GM12878 (cell line): Measurements from ENCODE around the gene FUT8. TPM values are rescaled to one million over a fixed set of nuclear protein-coding genes. Genes with fewer than 3 reads are reported as not detected.

ENCODE experiments used
- ATAC-seq: fragments of 200-7000 bp; cut with Tn5 transposase; 3 replicates; pipeline ENCODE4 v1.9.1; 2020; ENCODE audit warnings: mild to moderate bottlenecking, moderate library complexity
- BruUV-seq: library from RNA; stranded (reverse); fragments of 400-500 nt; replicated peaks from 2 replicates; lab custom pipeline; 2021; lab: Mats Ljungman, UMichigan
- CTCF ChIA-PET: fragments of 300-600 bp; sonication (Branson Sonifier 250); formaldehyde crosslinking; extraction: SDS; loops from one replicate; lab custom pipeline; 2021; ENCODE audit warnings: inconsistent platforms; lab: Yijun Ruan, JAX
- POLR2A ChIA-PET: fragments of 350-600 bp; formaldehyde crosslinking; extraction: SDS; loops from one replicate; lab custom pipeline; 2021; ENCODE audit warnings: inconsistent platforms; lab: Charles Lee
- RAD21 ChIA-PET: fragments of 300-600 bp; sonication (Branson Sonifier 250); formaldehyde crosslinking; loops from one replicate; lab custom pipeline; 2023; ENCODE audit warnings: antibody characterized with exemption; ENCODE audit not compliant: unreplicated experiment; lab: Charles Lee
- SMC1A ChIA-PET: fragments of 300-600 bp; sonication (Branson Sonifier 250); formaldehyde crosslinking; loops from one replicate; lab custom pipeline; 2023; ENCODE audit not compliant: unreplicated experiment, uncharacterized antibody; lab: Charles Lee
- DNase-seq: peaks from one replicate; pipeline ENCODE4 v3.0.0-alpha.2; 2011; ENCODE audit warnings: low read depth, low spot score
- FAIRE-seq: peaks from 3 replicates; lab custom pipeline; 2011; peaks lifted over from hg19 to GRCh38; lab: Jason Lieb, UNC
- H2AFZ ChIP-seq: 2 replicates; pipeline ENCODE4 v1.6.0; 2011; ENCODE audit warnings: low read depth, low read length, control low read depth; ENCODE audit not compliant: control insufficient read depth
- H3K27ac ChIP-seq: 2 replicates; pipeline ENCODE4 v1.5.1; 2011; ENCODE audit warnings: control low read depth; ENCODE audit not compliant: control insufficient read depth, insufficient read depth
- H3K27me3 ChIP-seq, 2 experiments: replicated peaks in 1 of 2; 2 replicates each; pipeline versions ENCODE4 v1.6.0 to v1.6.1; 2011; ENCODE audit warnings: low read length in 1 of 2; ENCODE audit not compliant: control insufficient read depth in 2 of 2, insufficient read depth in 2 of 2
- H3K36me3 ChIP-seq, 2 experiments: 2 replicates each; pipeline ENCODE4 v1.5.1; 2011; ENCODE audit warnings: low read length in 1 of 2; ENCODE audit not compliant: control insufficient read depth in 2 of 2, insufficient read depth in 2 of 2
- H3K4me1 ChIP-seq: 2 replicates; pipeline ENCODE4 v1.6.1; 2011; ENCODE audit warnings: mild to moderate bottlenecking, low read length, moderate library complexity, mixed read lengths; ENCODE audit not compliant: control insufficient read depth, insufficient read depth
- H3K4me2 ChIP-seq: 2 replicates; pipeline ENCODE4 v1.6.0; 2011; ENCODE audit warnings: control low read depth; ENCODE audit not compliant: control insufficient read depth, insufficient read depth
- H3K4me3 ChIP-seq: fragments of 200-600 bp; sonication (generic); 2 replicates; pipeline ENCODE4 v1.5.1; 2016
- H3K79me2 ChIP-seq: 2 replicates; pipeline ENCODE4 v1.6.0; 2011; ENCODE audit warnings: low read length; ENCODE audit not compliant: control insufficient read depth, insufficient read depth
- H3K9ac ChIP-seq: 2 replicates; pipeline ENCODE4 v1.8.0; 2011; ENCODE audit warnings: low read length, control low read depth, mixed read lengths; ENCODE audit not compliant: control insufficient read depth, insufficient read depth
- H3K9me3 ChIP-seq: replicated peaks from 3 replicates; pipeline ENCODE4 v1.5.1; 2011; ENCODE audit warnings: mild to moderate bottlenecking, low read length; ENCODE audit not compliant: control insufficient read depth, insufficient read depth
- H4K20me1 ChIP-seq: 2 replicates; pipeline ENCODE4 v1.6.0; 2011; ENCODE audit not compliant: control insufficient read depth, insufficient read depth
- NFYB ChIP-seq: IDR thresholded peaks from 2 replicates; pipeline ENCODE4 v1.6.1; 2011; ENCODE audit warnings: low read depth, mild to moderate bottlenecking, low read length, improper control_type of control experiment, moderate library complexity; ENCODE audit not compliant: insufficient read depth
- POLR2AphosphoS5 ChIP-seq: IDR thresholded peaks from 2 replicates; pipeline ENCODE4 v1.6.1; 2011; ENCODE audit warnings: mild to moderate bottlenecking, low read length, inconsistent platforms
- RB1 ChIP-seq: fragments of 450-650 bp; formaldehyde crosslinking; IDR thresholded peaks from 2 replicates; pipeline ENCODE4 v1.6.1; 2017; ENCODE audit warnings: mild to moderate bottlenecking, borderline replicate concordance
- RFX5 ChIP-seq: IDR thresholded peaks from 2 replicates; pipeline ENCODE4 v1.6.1; 2011; ENCODE audit warnings: low read depth, low read length, improper control_type of control experiment
- WGBS: methylation state at CpG from one replicate; pipeline ENCODE4 v1.1.6; 2016; ENCODE audit warnings: low lambda C conversion rate; ENCODE audit not compliant: insufficient replicate concordance, insufficient coverage; ENCODE audit errors: missing lambda C conversion rate; 5-methylcytosine and 5-hydroxymethylcytosine counted together
- in situ Hi-C: fragments of 300-500 bp; cut with MboI; formaldehyde crosslinking; loops from 9 replicates; pipeline ENCODE4 v1.14.3; 2018; ENCODE audit warnings: mixed read lengths
- intact Hi-C: fragments of 100-400 bp; cut with micrococcal nuclease; formaldehyde crosslinking; loops from one replicate; pipeline ENCODE4 v1.14.2; 2022; ENCODE audit not compliant: unreplicated experiment
- polyA plus RNA-seq, 11 experiments: library from polyadenylated mRNA; depleted of rRNA in 4 of 11; unstranded in 6 of 11; stranded (reverse) in 5 of 11; fragments of >200 nt; fragmentation: Nextera tagmentation in 4 of 11; fragmentation: Illumina TruSeq in 1 of 11; extraction: Ambion mirVana in 4 of 11; extraction: Trizol in 1 of 11; gene quantifications; 1 replicate in 1 of 11; 2 replicates in 10 of 11; pipeline versions ENCODE4 v1.2.1 to v1.2.3, GENCODE V29; 2011 to 2016; ENCODE audit warnings: inconsistent platforms in 2 of 11, missing spikeins in 2 of 11, low read depth in 1 of 11
- total RNA-seq, 4 experiments: library from RNA; depleted of rRNA in 3 of 4; stranded (reverse); fragments of >200 nt in 3 of 4; fragmentation: Illumina TruSeq in 1 of 4; extraction: Trizol in 1 of 4; gene quantifications; 2 replicates each; pipeline versions ENCODE4 v1.2.1 to v1.2.3, GENCODE V29; 2013 to 2021
- TF ChIP-seq, protein P1 (sequence below): fragments of 450-650 bp; IDR thresholded peaks from 2 replicates; pipeline ENCODE4 v1.6.1; 2017; ENCODE audit warnings: borderline replicate concordance
- TF ChIP-seq, protein P2 (sequence below): IDR thresholded peaks from 2 replicates; pipeline ENCODE4 v1.6.1; 2012; ENCODE audit warnings: low read length, inconsistent platforms
- TF ChIP-seq, protein P3 (sequence below): fragments of 450-650 bp; IDR thresholded peaks from 2 replicates; pipeline ENCODE4 v1.6.1; 2018; ENCODE audit warnings: mild to moderate bottlenecking, low read depth, moderate library complexity; ENCODE audit not compliant: partially characterized antibody
- TF ChIP-seq, protein P4 (sequence below): fragments of 450-650 bp; IDR thresholded peaks from 2 replicates; pipeline ENCODE4 v1.6.1; 2018; ENCODE audit warnings: borderline replicate concordance, mild to moderate bottlenecking; ENCODE audit not compliant: partially characterized antibody
- TF ChIP-seq, protein P5 (sequence below): IDR thresholded peaks from 2 replicates; pipeline ENCODE4 v1.6.1; 2012; ENCODE audit warnings: low read depth, low read length, improper control_type of control experiment

Gene FUT8
- total and polyA plus RNA-seq, 10 of the 15 experiments (the other 5 are each of a cell fraction or from before 2014, with no cell fraction given): 21.3 to 106 (median 66.3) TPM

DNA sequence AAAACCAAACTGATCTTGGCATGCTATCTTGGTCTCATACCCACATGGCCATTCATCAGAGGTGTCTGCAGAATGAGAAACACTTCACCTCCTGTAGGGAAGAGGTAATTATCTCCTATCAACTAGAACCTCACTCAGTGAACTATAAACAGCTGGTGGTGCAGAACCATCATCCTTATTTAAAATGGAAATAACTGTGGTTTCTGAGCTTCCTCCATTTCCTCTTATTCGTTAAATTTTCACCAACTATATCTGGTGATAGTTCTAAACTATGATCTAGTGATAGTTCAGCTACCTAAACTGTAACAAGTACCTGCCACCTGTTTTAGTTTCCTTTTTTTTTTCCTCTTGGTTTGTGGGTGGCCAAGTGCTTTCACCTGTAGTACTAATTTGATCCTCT is 218.5 kb downstream of the FUT8 start:
- peak; percentile 75 for ATAC-seq
- TF ChIP-seq, protein P1, sequence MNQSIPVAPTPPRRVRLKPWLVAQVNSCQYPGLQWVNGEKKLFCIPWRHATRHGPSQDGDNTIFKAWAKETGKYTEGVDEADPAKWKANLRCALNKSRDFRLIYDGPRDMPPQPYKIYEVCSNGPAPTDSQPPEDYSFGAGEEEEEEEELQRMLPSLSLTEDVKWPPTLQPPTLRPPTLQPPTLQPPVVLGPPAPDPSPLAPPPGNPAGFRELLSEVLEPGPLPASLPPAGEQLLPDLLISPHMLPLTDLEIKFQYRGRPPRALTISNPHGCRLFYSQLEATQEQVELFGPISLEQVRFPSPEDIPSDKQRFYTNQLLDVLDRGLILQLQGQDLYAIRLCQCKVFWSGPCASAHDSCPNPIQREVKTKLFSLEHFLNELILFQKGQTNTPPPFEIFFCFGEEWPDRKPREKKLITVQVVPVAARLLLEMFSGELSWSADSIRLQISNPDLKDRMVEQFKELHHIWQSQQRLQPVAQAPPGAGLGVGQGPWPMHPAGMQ: no peak
- TF ChIP-seq RFX5 (no peak), POLR2AphosphoS5 (no peak), RB1 (no peak), NFYB (no peak)
- TF ChIP-seq, protein P2, sequence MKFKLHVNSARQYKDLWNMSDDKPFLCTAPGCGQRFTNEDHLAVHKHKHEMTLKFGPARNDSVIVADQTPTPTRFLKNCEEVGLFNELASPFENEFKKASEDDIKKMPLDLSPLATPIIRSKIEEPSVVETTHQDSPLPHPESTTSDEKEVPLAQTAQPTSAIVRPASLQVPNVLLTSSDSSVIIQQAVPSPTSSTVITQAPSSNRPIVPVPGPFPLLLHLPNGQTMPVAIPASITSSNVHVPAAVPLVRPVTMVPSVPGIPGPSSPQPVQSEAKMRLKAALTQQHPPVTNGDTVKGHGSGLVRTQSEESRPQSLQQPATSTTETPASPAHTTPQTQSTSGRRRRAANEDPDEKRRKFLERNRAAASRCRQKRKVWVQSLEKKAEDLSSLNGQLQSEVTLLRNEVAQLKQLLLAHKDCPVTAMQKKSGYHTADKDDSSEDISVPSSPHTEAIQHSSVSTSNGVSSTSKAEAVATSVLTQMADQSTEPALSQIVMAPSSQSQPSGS: no peak
- TF ChIP-seq, protein P3, sequence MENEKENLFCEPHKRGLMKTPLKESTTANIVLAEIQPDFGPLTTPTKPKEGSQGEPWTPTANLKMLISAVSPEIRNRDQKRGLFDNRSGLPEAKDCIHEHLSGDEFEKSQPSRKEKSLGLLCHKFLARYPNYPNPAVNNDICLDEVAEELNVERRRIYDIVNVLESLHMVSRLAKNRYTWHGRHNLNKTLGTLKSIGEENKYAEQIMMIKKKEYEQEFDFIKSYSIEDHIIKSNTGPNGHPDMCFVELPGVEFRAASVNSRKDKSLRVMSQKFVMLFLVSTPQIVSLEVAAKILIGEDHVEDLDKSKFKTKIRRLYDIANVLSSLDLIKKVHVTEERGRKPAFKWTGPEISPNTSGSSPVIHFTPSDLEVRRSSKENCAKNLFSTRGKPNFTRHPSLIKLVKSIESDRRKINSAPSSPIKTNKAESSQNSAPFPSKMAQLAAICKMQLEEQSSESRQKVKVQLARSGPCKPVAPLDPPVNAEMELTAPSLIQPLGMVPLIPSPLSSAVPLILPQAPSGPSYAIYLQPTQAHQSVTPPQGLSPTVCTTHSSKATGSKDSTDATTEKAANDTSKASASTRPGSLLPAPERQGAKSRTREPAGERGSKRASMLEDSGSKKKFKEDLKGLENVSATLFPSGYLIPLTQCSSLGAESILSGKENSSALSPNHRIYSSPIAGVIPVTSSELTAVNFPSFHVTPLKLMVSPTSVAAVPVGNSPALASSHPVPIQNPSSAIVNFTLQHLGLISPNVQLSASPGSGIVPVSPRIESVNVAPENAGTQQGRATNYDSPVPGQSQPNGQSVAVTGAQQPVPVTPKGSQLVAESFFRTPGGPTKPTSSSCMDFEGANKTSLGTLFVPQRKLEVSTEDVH: no peak
- TF ChIP-seq, protein P4, sequence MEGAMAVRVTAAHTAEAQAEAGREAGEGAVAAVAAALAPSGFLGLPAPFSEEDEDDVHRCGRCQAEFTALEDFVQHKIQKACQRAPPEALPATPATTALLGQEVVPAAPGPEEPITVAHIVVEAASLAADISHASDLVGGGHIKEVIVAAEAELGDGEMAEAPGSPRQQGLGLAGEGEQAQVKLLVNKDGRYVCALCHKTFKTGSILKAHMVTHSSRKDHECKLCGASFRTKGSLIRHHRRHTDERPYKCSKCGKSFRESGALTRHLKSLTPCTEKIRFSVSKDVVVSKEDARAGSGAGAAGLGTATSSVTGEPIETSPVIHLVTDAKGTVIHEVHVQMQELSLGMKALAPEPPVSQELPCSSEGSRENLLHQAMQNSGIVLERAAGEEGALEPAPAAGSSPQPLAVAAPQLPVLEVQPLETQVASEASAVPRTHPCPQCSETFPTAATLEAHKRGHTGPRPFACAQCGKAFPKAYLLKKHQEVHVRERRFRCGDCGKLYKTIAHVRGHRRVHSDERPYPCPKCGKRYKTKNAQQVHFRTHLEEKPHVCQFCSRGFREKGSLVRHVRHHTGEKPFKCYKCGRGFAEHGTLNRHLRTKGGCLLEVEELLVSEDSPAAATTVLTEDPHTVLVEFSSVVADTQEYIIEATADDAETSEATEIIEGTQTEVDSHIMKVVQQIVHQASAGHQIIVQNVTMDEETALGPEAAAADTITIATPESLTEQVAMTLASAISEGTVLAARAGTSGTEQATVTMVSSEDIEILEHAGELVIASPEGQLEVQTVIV: no peak
- TF ChIP-seq, protein P5, sequence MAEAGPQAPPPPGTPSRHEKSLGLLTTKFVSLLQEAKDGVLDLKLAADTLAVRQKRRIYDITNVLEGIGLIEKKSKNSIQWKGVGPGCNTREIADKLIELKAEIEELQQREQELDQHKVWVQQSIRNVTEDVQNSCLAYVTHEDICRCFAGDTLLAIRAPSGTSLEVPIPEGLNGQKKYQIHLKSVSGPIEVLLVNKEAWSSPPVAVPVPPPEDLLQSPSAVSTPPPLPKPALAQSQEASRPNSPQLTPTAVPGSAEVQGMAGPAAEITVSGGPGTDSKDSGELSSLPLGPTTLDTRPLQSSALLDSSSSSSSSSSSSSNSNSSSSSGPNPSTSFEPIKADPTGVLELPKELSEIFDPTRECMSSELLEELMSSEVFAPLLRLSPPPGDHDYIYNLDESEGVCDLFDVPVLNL: no peak

More for the DNA sequence above, 218.5 kb downstream of the FUT8 start:
- WGBS: 0% methylated on average over 1 of the region's 1 CpG
- ChIA-PET CTCF (interaction anchor here (1.2 kb wide), 1 partner anchor 15 kb away, joined by 3 read pairs; no protein-coding TSS in a partner anchor), SMC1A (interaction anchor here (0.7 to 1.3 kb wide), 2 partner anchors 215 to 314 kb away, joined by 3 to 5 read pairs; no protein-coding TSS in a partner anchor), RAD21 (interaction anchor here (0.8 to 1.0 kb wide), 2 partner anchors 43 to 101 kb away, joined by 3 read pairs; no protein-coding TSS in a partner anchor), POLR2A (no interaction called here)
- FAIRE-seq (no peak), DNase-seq (peak; percentile 13)
- H3K27ac ChIP-seq: no peak overlapping the region
- peaks cover 0 to 4% of the 10 kb centered on the region in 2 experiments; a peak in 2 of 4 replicates for H3K36me3 ChIP-seq
- no peaks in the 10 kb centered on the region for H3K27me3 ChIP-seq
- H2AFZ ChIP-seq: no peak overlapping the region
- peaks cover 3% of the 10 kb centered on the region; the same call in 2 of the 3 replicates for H3K9me3 ChIP-seq
- in situ Hi-C loops (no loop called here), intact Hi-C loops (loop anchor here (10.0 kb wide), 1 partner anchor 194 kb away; no protein-coding TSS in a partner anchor)
- no peaks in the 10 kb centered on the region for H3K79me2 ChIP-seq
- H3K4me3 ChIP-seq: no peak overlapping the region
- no peak overlapping the region for H3K4me2 ChIP-seq
- H3K9ac ChIP-seq: no peak overlapping the region
- no peaks in the 10 kb centered on the region for H4K20me1 ChIP-seq
- H3K4me1 ChIP-seq: no peaks in the 10 kb centered on the region; the same call in 1 of the 2 replicates
- no TSS peak for BruUV-seq
